K562 treated with DMSO at 1 percent for 24 hours (cell line): Measurements from ENCODE around the gene MCEE. TPM values are rescaled to one million over a fixed set of nuclear protein-coding genes. Genes with fewer than 3 reads are reported as not detected.

Experiments
- total RNA-seq: library from RNA; unstranded; fragments of 300-600 nt; gene quantifications from 2 replicates; pipeline ENCODE4 v1.2.3, GENCODE V29; 2022; ENCODE audit warnings: low read depth; ENCODE audit not compliant: insufficient read depth

Gene MCEE
- total RNA-seq: 12.5 and 14.4 TPM in 2 replicates

DNA sequence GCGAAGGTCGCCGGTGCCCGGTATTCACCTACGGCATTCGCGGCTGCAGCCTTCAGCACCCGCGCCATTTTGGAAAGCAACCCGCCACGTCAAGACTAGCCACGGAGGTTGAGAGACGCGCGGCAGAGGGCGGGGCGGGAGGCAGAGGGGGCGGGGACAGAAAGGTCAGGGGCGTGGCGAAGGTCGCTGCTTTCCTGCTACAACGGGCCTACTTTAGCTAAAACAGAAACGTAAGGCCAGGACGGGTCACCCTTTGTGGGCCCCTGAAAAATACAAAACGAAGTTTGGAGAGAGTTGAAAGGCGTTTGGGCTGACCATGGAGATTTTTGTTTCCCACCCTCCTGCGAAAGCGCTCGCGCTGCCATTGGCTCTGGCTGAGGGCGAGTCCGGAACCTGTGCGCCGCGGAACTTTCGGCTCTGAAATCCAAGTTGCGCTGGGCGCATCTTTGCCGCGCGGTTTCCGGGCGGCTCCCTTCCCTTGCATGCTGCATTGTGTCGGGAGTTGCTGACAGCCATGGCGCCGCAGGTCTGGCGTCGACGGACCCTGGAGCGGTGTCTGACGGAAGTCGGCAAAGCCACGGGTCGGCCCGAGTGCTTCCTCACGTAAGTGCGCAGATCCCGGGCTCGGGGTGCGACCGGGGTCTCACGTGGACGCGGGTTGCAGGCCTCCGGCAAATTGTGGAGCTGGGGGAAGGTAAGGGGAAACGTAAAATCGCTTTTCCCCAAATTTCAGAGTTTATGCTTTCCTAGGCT is at the start of gene MCEE, which contains the start of gene MPHOSPH10:
MCEE (minus strand) TSS at position 78 of the 753 bp plus-strand sequence; CDS start at position 68, 10 bp downstream.
MPHOSPH10 (plus strand) TSS at position 483 of the 753 bp plus-strand sequence; CDS start at position 515, 32 bp downstream.

GRCh38 chr2:71068218-71069035 is 61.6 kb downstream of the MCEE start, which contains the start of gene NAGK:
TSS of gene NAGK (plus strand) at chr2:71068648. CDS start at chr2:71068684, 36 bp downstream.

Other genes starting within 250 kb of the MCEE start
- not detected in 2 replicates for gene VAX2, start 229.7 kb downstream of the MCEE start, total RNA-seq
- gene ATP6V1B1, start 194.3 kb downstream of the MCEE start, total RNA-seq: not detected in 2 replicates
- not detected in 2 replicates for gene ANKRD53, start 151.6 kb downstream of the MCEE start, total RNA-seq
- gene TEX261, start 135.4 kb downstream of the MCEE start, total RNA-seq: 60.0 and 62.0 TPM in 2 replicates
- 71.7 and 75.1 TPM in 2 replicates for gene NAGK, start 61.6 kb downstream of the MCEE start, total RNA-seq
- gene MPHOSPH10, start 405 bp upstream of the MCEE start, total RNA-seq: 15.1 and 16.4 TPM in 2 replicates
- 0.72 and 1.00 TPM in 2 replicates for gene PAIP2B, start 96.9 kb upstream of the MCEE start, total RNA-seq
- gene ZNF638, start 201.6 kb upstream of the MCEE start, total RNA-seq: 54.2 and 55.7 TPM in 2 replicates